ENCODE results near the gene MSMP. TPM values are rescaled to one million over a fixed set of nuclear protein-coding genes. Genes with fewer than 3 reads are reported as not detected.

MSMP gene, protein sequence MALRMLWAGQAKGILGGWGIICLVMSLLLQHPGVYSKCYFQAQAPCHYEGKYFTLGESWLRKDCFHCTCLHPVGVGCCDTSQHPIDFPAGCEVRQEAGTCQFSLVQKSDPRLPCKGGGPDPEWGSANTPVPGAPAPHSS
- not detected in 2 replicates for total RNA-seq

DNA sequence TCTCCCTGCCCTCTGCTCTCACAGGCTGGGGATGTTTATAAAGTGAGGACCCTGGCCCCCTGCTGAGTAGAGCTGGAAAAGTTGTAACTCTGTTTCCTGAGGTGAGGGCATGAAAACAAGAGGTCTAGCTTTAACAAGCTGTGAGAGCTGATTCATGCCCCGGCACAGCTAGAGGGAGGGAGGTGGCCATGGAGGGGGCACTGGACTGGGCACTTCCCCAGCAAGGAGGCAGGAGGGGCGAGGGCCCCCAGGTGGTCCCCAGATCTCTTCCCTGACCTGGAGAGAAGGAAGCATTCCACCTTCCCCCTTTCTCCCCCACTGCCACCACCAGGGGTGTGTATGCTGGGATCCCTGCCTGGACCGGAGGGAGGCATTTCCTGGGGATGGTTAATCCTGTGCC is at the start of gene MSMP:
MSMP (minus strand) TSS at position 13 of the 400 bp plus-strand sequence. CDS start 147 bp downstream, outside the sequence.

DNA sequence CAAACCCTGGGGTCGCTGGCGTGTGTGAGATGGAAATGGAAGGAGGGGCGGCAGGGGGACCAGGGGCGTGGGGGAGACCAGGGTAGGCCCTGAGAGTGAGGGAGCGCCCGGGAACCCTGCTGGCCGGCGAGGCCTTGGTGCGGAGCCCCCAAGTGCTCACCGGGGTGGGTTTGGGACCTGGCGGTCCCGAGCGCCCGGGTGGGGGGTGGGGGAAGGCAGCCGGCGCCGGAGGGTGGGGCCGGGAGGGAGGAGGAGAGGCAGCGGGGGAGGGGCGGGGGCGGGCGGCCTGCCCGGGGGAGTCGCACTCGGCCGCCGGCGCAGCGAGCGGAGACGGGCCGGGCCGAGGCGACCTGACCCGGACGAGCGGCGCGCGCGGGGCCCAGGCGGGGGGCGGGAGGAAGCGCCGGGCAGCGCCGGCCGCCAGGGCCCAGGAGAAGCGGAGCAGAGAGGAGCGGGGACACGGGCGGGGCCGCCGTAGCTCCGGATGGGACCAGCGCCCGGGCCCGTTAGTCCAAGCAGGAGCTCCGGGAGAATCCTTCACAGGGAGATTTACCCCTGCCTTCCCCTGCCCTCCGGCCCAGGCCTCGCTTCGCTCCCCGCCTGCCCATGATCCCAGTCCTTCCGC is 37.3 kb upstream of the MSMP start, which contains the start of gene NPR2:
NPR2 (plus strand) TSS at position 295 of the 625 bp plus-strand sequence. CDS start 818 bp downstream, outside the sequence.

DNA sequence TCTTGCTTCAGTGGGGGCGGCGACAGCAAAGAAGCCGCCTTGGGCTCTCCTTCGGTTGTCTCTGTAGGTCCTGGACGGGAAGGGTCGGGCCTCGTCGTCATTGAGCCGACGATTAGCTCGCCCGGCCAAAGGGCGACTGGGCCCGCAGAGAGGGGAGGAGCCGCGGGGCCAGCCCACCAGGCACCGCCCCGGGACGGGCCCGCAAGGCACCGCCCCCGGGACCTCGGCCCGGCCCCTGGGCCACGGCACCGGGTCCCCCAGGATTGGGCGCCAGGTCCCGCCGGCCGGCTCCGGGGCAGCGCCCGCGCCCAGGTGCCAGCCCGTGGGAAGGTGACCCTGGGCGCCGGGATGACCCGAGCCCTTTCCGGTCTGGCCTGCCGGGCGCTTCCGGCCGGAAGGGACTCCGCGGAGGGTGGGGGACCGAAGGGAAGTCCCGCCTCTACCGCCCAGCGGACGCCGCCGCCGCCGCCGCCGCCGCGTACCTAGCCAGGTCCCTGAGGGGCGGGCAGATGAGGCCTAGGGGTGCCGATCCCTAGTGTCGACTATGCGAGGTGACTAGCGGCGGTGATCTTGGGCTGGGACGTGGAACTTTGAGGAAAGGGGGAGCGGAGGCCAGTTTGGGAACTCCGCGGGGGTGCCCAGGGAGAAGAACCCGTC is 5.1 kb downstream of the MSMP start, which contains the start of the genes GBA2 and RGP1:
GBA2 (minus strand) TSS at position 371 of the 657 bp plus-strand sequence. CDS start 524 bp downstream, outside the sequence.
RGP1 (plus strand) TSS at position 430 of the 657 bp plus-strand sequence. CDS start 469 bp downstream, outside the sequence.

DNA sequence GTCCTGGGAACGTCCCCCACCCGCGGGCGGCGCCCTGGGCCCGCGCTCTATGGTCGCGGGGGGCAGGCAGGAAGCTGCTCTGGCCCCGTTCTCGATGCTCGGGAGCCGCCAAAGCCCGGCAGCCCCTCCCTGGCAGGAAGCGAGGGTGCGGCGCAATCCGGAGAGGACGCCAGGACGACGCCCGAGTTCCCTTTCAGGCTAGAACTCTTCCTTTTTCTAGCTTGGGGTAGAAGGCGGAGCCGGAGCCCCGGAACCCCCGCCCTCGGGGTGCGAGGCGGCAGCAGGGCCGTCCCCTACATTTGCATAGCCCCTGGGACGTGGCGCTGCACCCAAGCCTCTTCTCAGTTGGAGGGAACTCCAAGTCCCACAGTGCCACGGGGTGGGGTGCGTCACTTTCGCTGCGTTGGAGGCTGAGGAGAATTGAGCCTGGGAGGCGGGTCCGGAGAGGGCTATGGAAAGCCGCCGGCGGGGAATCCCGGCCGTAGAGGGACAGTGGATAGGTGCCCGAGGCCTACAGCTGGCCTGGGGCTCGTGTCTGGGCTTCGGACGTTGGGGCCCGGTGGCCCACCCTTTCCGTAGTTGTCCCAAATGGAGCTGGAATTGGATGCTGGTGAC is 21.8 kb downstream of the MSMP start, which contains the start of the genes CREB3 and TLN1:
CREB3 (plus strand) TSS at position 482 of the 615 bp plus-strand sequence; CDS start at position 589, 107 bp downstream.
TLN1 (minus strand) TSS at position 11 of the 615 bp plus-strand sequence. CDS start 6,501 bp downstream, outside the sequence.

Other genes starting within 250 kb of the MSMP start
- 7.7 and 9.4 TPM in 2 replicates for gene TESK1, start 149.0 kb downstream of the MSMP start, total RNA-seq
- gene CD72, start 135.9 kb downstream of the MSMP start, total RNA-seq, result 0.72 TPM in 1 of 2 replicates, not detected in the other
- not detected in 2 replicates for gene SIT1, start 103.3 kb downstream of the MSMP start, total RNA-seq
- 9,806 and 24,624 TPM in 2 replicates for gene RMRP, start 96.3 kb downstream of the MSMP start, total RNA-seq
- 8.1 and 19.5 TPM in 2 replicates for gene CCDC107, start 96.0 kb downstream of the MSMP start, total RNA-seq
- 1.3 and 4.6 TPM in 2 replicates for gene ARHGEF39, start 89.1 kb downstream of the MSMP start, total RNA-seq
- gene CA9, start 80.3 kb downstream of the MSMP start, total RNA-seq, result 9.6 and 35.2 TPM in 2 replicates
- gene TPM2, start 64.4 kb downstream of the MSMP start, total RNA-seq, result 61.0 and 129 TPM in 2 replicates
- gene TLN1, start 22.1 kb downstream of the MSMP start, total RNA-seq, result 92.3 and 171 TPM in 2 replicates
- gene CREB3, start 21.6 kb downstream of the MSMP start, total RNA-seq, result 29.2 and 88.4 TPM in 2 replicates
- gene GBA2, start 5.0 kb downstream of the MSMP start, total RNA-seq, result 26.7 and 30.7 TPM in 2 replicates
- 10.6 and 11.1 TPM in 2 replicates for gene RGP1, start 5.0 kb downstream of the MSMP start, total RNA-seq
- 8.7 and 12.4 TPM in 2 replicates for gene NPR2, start 37.3 kb upstream of the MSMP start, total RNA-seq
- gene SPAG8, start 58.0 kb upstream of the MSMP start, total RNA-seq, result under 0.01 TPM in 1 of 2 replicates, not detected in the other
- gene HINT2, start 60.8 kb upstream of the MSMP start, total RNA-seq, result 18.8 and 36.4 TPM in 2 replicates
- not detected in 2 replicates for gene FAM221B, start 74.5 kb upstream of the MSMP start, total RNA-seq
- 1.9 TPM in 2 replicates for gene TMEM8B, start 75.0 kb upstream of the MSMP start, total RNA-seq
- gene OR13J1, start 116.1 kb upstream of the MSMP start, total RNA-seq, result not detected in 2 replicates
- 0.85 TPM in 1 of 2 replicates, not detected in the other for gene HRCT1, start 151.9 kb upstream of the MSMP start, total RNA-seq
- gene SPAAR, start 155.2 kb upstream of the MSMP start, total RNA-seq, result not detected in 2 replicates
- gene OR2S2, start 203.9 kb upstream of the MSMP start, total RNA-seq, result not detected in 2 replicates